Adrenal gland (tissue), 19 donors: ENCODE measurements around the gene RRAGB. TPM values are rescaled to one million over a fixed set of nuclear protein-coding genes. Genes with fewer than 3 reads are reported as not detected.
"Not testable (repeated sequence)": the region's sequence is repeated elsewhere in the genome, so short reads cannot be mapped to it uniquely, and the experiment has no call there.

ENCODE experiments used
- DNase-seq, 7 donors: peaks; one replicate each; pipeline ENCODE4 v3.0.0-alpha.2; 2019 to 2020
- H3K27ac ChIP-seq, 5 donors: fragments of 200-600 bp; sonication (generic) in 4 of 5; 1 replicate in 3 of 5; 2 replicates in 2 of 5; pipeline versions ENCODE4 v1.5.1 to v1.8.0; 2016 to 2020; ENCODE audit warnings: mild to moderate bottlenecking in 1 of 5
- H3K27me3 ChIP-seq: fragments of 200-600 bp; 2 replicates; pipeline ENCODE4 v1.8.0; 2021
- H3K36me3 ChIP-seq, 2 donors: fragments of 200-600 bp; replicated peaks in 1 of 2; 1 replicate in 1 of 2; 2 replicates in 1 of 2; pipeline versions ENCODE4 v1.5.1 to v1.8.0; 2018 to 2022
- H3K4me1 ChIP-seq, 2 donors: fragments of 200-600 bp; replicated peaks in 1 of 2; 1 replicate in 1 of 2; 2 replicates in 1 of 2; pipeline versions ENCODE4 v1.5.1 to v1.8.0; 2018 to 2021
- H3K4me3 ChIP-seq, 4 donors: fragments of 200-600 bp; sonication (generic) in 3 of 4; one replicate each; pipeline ENCODE4 v1.5.1; 2016 to 2018
- H3K9me3 ChIP-seq, 3 donors: fragments of 200-600 bp; sonication (generic) in 1 of 3; replicated peaks in 1 of 3; 1 replicate in 2 of 3; 2 replicates in 1 of 3; pipeline versions ENCODE4 v1.5.1 to v1.8.0; 2016 to 2021
- CTCF ChIP-seq, 6 experiments: fragments of 450-650 bp in 4 of 6; fragments of 200-600 bp in 2 of 6; sonication (generic) in 1 of 6; IDR thresholded peaks; 1 replicate in 5 of 6; 2 replicates in 1 of 6; pipeline versions ENCODE4 v1.5.1 to v1.8.0; 2016 to 2021; ENCODE audit warnings: antibody characterized with exemption in 6 of 6, mild to moderate bottlenecking in 2 of 6, moderate library complexity in 1 of 6
- POLR2A ChIP-seq, 2 donors: fragments of 450-650 bp; IDR thresholded peaks; one replicate each; pipeline ENCODE4 v1.6.1; 2017; ENCODE audit warnings: antibody characterized with exemption in 2 of 2, mild to moderate bottlenecking in 2 of 2, moderate library complexity in 1 of 2
- whole genome bisulfite sequencing, 4 donors: extraction: QIAGEN DNeasy Blood & Tissue Kit in 2 of 4; methylation state at CpG; one replicate each; pipeline versions ENCODE4 v1.1.5 to v1.1.7; 2013 to 2017; 5-methylcytosine and 5-hydroxymethylcytosine counted together
- intact Hi-C, 2 donors: fragments of 100-400 bp; cut with DNase I; formaldehyde crosslinking; loops; one replicate each; pipeline versions ENCODE4 v1.14.1 to v1.15.0; 2022 to 2023
- long read RNA-seq, 10 donors: library from polyadenylated mRNA in 3 of 10; unstranded in 2 of 10; stranded (forward) in 1 of 10; transcript quantifications; one replicate each; pipeline ENCODE4 v2.0.0 and lab custom pipeline, GENCODE V29; 2021 to 2026
- polyA plus RNA-seq, 3 donors: library from polyadenylated mRNA; stranded (reverse); fragments of 200-250 nt in 2 of 3; fragments of 350-450 nt in 1 of 3; fragmentation: Illumina TruSeq in 1 of 3; extraction: RNeasy Lipid Tissue Mini Kit (QIAGEN cat#74804) in 1 of 3; gene quantifications; one replicate each; pipeline ENCODE4 v1.2.3, GENCODE V29; 2013 to 2014
- total RNA-seq, 9 donors: library from RNA; depleted of rRNA in 4 of 9; stranded (reverse); fragments of >200 nt in 4 of 9; fragments of 120-200 nt in 1 of 9; fragmentation: NEBNext Ultra II Directional in 1 of 9; extraction: Animal tissue kit (Norgen Biotek cat#: 25700) in 1 of 9; gene quantifications; one replicate each; pipeline versions ENCODE4 v1.1.0 to v1.2.4, GENCODE V29; 2013 to 2023
- donor health status: healthy with polysubstance abuse.
- donor health status: Bipolar disorder and iron deficiency.
- donor health status: DM: yes; HTN: yes; CAD: no.
- donor health status: DM: no; HTN: no; CAD: no.
- donor health status: DM: no; HTN: no; CAD: no.
- donor health status: DM: yes; HTN: yes; CAD: no.

The RRAGB gene
- total RNA-seq: 100 to 1,000 TPM in 1 of 9 donors, 10 to 100 TPM in 8; 12.6 to 215 (median 22.7) TPM
- 10 to 100 TPM; 20.9 to 26.8 (median 26.4) TPM for polyA plus RNA-seq
- long read RNA-seq, donor 1, transcript RRAGB-202 (10 exons, 2,061 nt): major isoform, 5 of 7 reads
- long read RNA-seq, donor 1, partial matches to known transcripts: 0 of 7 reads
- long read RNA-seq, donor 1, other reads (novel, unspliced or antisense): 0 of 7 reads
- long read RNA-seq, donor 2, transcript RRAGB-202 (10 exons, 2,061 nt): major isoform, 7 of 10 reads
- long read RNA-seq, donor 2, partial matches to known transcripts: 0 of 10 reads
- long read RNA-seq, donor 2, other reads (novel, unspliced or antisense): 0 of 10 reads
- long read RNA-seq, donor 3, partial matches to known transcripts: 0 of 5 reads
- long read RNA-seq, donor 3, other reads (novel, unspliced or antisense): 0 of 5 reads
- long read RNA-seq, donor 4, transcript RRAGB-202 (10 exons, 2,061 nt): major isoform, 7 of 16 reads
- long read RNA-seq, donor 4, partial matches to known transcripts: 5 of 16 reads
- long read RNA-seq, donor 4, other reads (novel, unspliced or antisense): 4 of 16 reads
- long read RNA-seq, donor 5, transcript RRAGB-202 (10 exons, 2,061 nt): major isoform, 34 of 49 reads
- long read RNA-seq, donor 5, partial matches to known transcripts: 5 of 49 reads
- long read RNA-seq, donor 5, other reads (novel, unspliced or antisense): 7 of 49 reads
- long read RNA-seq, donor 6, transcript RRAGB-202 (10 exons, 2,061 nt): major isoform, 8 of 15 reads
- long read RNA-seq, donor 6, partial matches to known transcripts: 1 of 15 reads
- long read RNA-seq, donor 6, other reads (novel, unspliced or antisense): 6 of 15 reads
- long read RNA-seq, donor 7, partial matches to known transcripts: 0 of 2 reads
- long read RNA-seq, donor 7, other reads (novel, unspliced or antisense): 0 of 2 reads
- long read RNA-seq, donor 8, transcript RRAGB-202 (10 exons, 2,061 nt): major isoform, 8 of 15 reads
- long read RNA-seq, donor 8, partial matches to known transcripts: 5 of 15 reads
- long read RNA-seq, donor 8, other reads (novel, unspliced or antisense): 0 of 15 reads
- long read RNA-seq, donor 9, partial matches to known transcripts: 0 of 6 reads
- long read RNA-seq, donor 9, other reads (novel, unspliced or antisense): 0 of 6 reads
- long read RNA-seq, donor 10, partial matches to known transcripts: 0 of 4 reads
- long read RNA-seq, donor 10, other reads (novel, unspliced or antisense): 0 of 4 reads

- WGBS, 4 donors: 0 to 37% (median 16%) methylated on average over 17 to 46 of the region's 46 CpGs
- DNase-seq: peak; percentile 92 to 98 (median 95)
- Histone ChIP-seq H3K27me3 (no peaks in the 10 kb centered on the region), H3K9me3 (no peaks in the 10 kb centered on the region), H3K27ac (peak within 1 kb of the TSS; percentile 74 to 90 (median 88)), H3K36me3 (no peaks in the 10 kb centered on the region), H3K4me1 (peaks cover 0 to 15% of the 10 kb centered on the region in 2 donors), H3K4me3 (peak within 1 kb of the TSS; percentile 57 to 66 (median 61))
- intact Hi-C loops: no loop called here
- peak in 1 of 2 donors; percentile 58 for TF ChIP-seq POLR2A (IDR thresholded peaks at IDR 0.05)
- TF ChIP-seq CTCF (IDR thresholded peaks at IDR 0.05): peak; percentile 37 to 74 (median 54)
Measured at GRCh38 chrX:55717521-55718497, at the start of gene RRAGB. TSS of gene RRAGB (plus strand) at chrX:55717749. CDS start at chrX:55718328, 579 bp downstream.

GRCh38 chrX:55668084-55668483 is 49.5 kb upstream of the RRAGB start:
- no peak overlapping the region for H3K27ac ChIP-seq
- no peaks in the 10 kb centered on the region for H3K9me3 ChIP-seq
- no peaks in the 10 kb centered on the region for H3K4me1 ChIP-seq
- H3K4me3 ChIP-seq: no peak overlapping the region
- TF ChIP-seq POLR2A (IDR thresholded peaks at IDR 0.05): no peak
- no peak for TF ChIP-seq CTCF (IDR thresholded peaks at IDR 0.05)
- intact Hi-C loops: no loop called here
- 55 to 78% (median 65%) methylated on average over 1 of the region's 1 CpG for WGBS, 4 donors
- peaks cover 3% of the 10 kb centered on the region for H3K27me3 ChIP-seq
- no peak for DNase-seq
- no peaks in the 10 kb centered on the region for H3K36me3 ChIP-seq

GRCh38 chrX:55688579-55688978 is 29.0 kb upstream of the RRAGB start:
- DNase-seq, H3K4me3 ChIP-seq, intact Hi-C loops, H3K27ac ChIP-seq, H3K9me3 ChIP-seq, H3K27me3 ChIP-seq, H3K4me1 ChIP-seq, H3K36me3 ChIP-seq: not testable (repeated sequence)
- WGBS, 4 donors: 60 to 79% (median 72%) methylated on average over 2 to 10 of the region's 10 CpGs
